Measurements from ENCODE around the gene NCOA3. TPM values are rescaled to one million over a fixed set of nuclear protein-coding genes. Genes with fewer than 3 reads are reported as not detected.

Gene NCOA3
- total and polyA plus RNA-seq, 2 experiments from 2014 or later: 6.7 to 25.8 TPM

DNA sequence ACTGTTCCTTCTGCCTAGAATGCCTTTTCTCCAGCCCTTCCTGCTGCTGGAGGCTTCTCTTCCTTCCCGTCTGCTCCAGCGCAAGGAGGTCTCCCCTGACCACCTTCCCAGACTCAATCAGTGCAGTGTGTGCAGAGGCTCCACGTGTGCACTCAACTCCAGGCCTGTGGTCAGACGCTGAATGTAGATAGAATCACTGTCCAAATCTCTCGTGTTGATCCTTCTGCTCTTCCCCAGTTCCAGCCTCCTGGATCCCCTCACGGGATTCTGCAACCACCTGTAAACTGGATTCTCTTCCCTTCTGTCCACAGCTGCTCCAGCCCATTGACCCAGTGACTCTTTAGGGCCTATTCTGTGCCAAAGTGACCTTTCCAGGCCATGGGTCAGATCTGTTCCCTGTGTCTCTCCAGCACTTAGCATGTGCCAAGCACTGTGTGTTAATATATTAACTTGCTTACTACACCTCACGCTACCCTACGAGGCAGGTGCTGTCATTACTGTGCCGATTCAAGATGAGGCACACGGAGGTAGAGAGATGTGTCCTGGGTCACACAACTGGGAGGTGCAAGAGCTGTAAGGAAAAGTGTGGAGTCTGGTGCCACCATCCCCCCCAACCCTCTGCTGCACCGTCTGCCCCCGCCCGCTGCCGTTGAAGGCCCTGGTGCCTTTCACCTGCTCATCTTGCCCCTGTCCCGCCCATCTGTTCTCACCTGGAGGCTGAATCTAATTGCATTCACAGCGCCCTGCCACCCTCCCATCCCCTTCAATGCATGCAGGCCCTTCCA lies 171.4 kb downstream of the NCOA3 start:
- no peak overlapping the region for H2AFZ ChIP-seq
- H3K9me2 ChIP-seq (ENCODE audit: insufficient read depth): no peaks in the 10 kb centered on the region
- no peaks in the 10 kb centered on the region for H3K36me3 ChIP-seq (ENCODE audit: insufficient read depth)
- DNase-seq (ENCODE audit: low spot score) (no peak), ATAC-seq (no peak)
- peaks cover 5% of the 10 kb centered on the region; the same call in 1 of the 2 replicates for H3K4me1 ChIP-seq (ENCODE audit: insufficient read depth)
- H3K27me3 ChIP-seq (ENCODE audit: insufficient read depth): no peaks in the 10 kb centered on the region
- no peak overlapping the region for H3K27ac ChIP-seq (ENCODE audit: low read depth)
- H3K4me2 ChIP-seq: no peak overlapping the region
- H3K9me3 Mint-ChIP-seq: no peaks in the 10 kb centered on the region; the same call in 2 of the 3 replicates
- H3K36me3 Mint-ChIP-seq (ENCODE audit: low read depth): no peaks in the 10 kb centered on the region; the same call in 2 of the 3 replicates
- no peaks in the 10 kb centered on the region for H3F3A ChIP-seq (replicated peaks; ENCODE audit: low read depth)
- H3K4me1 Mint-ChIP-seq: peaks cover 18% of the 10 kb centered on the region
- TF ChIP-seq ZNF331 (CRISPR knock-in tag; IDR thresholded peaks at IDR 0.05; ENCODE audit: low read depth) (no peak), JUNB (IDR thresholded peaks at IDR 0.05; ENCODE audit: unreplicated experiment) (no peak), REST (IDR thresholded peaks at IDR 0.05; ENCODE audit: unreplicated experiment) (no peak), EZH2 (IDR thresholded peaks at IDR 0.05; ENCODE audit: low read depth, unreplicated experiment) (no peak), NANOG (IDR thresholded peaks at IDR 0.05; ENCODE audit: borderline replicate concordance) (no peak), ZNF114 (CRISPR knock-in tag; IDR thresholded peaks at IDR 0.05) (no peak), CREB1 (CRISPR knock-in tag; IDR thresholded peaks at IDR 0.05; ENCODE audit: low read depth) (no peak), POLR2AphosphoS5 (IDR thresholded peaks at IDR 0.05; ENCODE audit: low read depth) (no peak), EZH2phosphoT487 (IDR thresholded peaks at IDR 0.05; ENCODE audit: unreplicated experiment) (no peak), CTCF (conservative IDR thresholded peaks at IDR 0.05; ENCODE audit: low read depth in 2 of 2) (no peak), STAT1 (IDR thresholded peaks at IDR 0.05; ENCODE audit: unreplicated experiment) (no peak)
- TF ChIP-seq, protein P1, sequence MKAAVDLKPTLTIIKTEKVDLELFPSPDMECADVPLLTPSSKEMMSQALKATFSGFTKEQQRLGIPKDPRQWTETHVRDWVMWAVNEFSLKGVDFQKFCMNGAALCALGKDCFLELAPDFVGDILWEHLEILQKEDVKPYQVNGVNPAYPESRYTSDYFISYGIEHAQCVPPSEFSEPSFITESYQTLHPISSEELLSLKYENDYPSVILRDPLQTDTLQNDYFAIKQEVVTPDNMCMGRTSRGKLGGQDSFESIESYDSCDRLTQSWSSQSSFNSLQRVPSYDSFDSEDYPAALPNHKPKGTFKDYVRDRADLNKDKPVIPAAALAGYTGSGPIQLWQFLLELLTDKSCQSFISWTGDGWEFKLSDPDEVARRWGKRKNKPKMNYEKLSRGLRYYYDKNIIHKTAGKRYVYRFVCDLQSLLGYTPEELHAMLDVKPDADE (IDR thresholded peaks at IDR 0.05): no peak
- TF ChIP-seq, protein P2, sequence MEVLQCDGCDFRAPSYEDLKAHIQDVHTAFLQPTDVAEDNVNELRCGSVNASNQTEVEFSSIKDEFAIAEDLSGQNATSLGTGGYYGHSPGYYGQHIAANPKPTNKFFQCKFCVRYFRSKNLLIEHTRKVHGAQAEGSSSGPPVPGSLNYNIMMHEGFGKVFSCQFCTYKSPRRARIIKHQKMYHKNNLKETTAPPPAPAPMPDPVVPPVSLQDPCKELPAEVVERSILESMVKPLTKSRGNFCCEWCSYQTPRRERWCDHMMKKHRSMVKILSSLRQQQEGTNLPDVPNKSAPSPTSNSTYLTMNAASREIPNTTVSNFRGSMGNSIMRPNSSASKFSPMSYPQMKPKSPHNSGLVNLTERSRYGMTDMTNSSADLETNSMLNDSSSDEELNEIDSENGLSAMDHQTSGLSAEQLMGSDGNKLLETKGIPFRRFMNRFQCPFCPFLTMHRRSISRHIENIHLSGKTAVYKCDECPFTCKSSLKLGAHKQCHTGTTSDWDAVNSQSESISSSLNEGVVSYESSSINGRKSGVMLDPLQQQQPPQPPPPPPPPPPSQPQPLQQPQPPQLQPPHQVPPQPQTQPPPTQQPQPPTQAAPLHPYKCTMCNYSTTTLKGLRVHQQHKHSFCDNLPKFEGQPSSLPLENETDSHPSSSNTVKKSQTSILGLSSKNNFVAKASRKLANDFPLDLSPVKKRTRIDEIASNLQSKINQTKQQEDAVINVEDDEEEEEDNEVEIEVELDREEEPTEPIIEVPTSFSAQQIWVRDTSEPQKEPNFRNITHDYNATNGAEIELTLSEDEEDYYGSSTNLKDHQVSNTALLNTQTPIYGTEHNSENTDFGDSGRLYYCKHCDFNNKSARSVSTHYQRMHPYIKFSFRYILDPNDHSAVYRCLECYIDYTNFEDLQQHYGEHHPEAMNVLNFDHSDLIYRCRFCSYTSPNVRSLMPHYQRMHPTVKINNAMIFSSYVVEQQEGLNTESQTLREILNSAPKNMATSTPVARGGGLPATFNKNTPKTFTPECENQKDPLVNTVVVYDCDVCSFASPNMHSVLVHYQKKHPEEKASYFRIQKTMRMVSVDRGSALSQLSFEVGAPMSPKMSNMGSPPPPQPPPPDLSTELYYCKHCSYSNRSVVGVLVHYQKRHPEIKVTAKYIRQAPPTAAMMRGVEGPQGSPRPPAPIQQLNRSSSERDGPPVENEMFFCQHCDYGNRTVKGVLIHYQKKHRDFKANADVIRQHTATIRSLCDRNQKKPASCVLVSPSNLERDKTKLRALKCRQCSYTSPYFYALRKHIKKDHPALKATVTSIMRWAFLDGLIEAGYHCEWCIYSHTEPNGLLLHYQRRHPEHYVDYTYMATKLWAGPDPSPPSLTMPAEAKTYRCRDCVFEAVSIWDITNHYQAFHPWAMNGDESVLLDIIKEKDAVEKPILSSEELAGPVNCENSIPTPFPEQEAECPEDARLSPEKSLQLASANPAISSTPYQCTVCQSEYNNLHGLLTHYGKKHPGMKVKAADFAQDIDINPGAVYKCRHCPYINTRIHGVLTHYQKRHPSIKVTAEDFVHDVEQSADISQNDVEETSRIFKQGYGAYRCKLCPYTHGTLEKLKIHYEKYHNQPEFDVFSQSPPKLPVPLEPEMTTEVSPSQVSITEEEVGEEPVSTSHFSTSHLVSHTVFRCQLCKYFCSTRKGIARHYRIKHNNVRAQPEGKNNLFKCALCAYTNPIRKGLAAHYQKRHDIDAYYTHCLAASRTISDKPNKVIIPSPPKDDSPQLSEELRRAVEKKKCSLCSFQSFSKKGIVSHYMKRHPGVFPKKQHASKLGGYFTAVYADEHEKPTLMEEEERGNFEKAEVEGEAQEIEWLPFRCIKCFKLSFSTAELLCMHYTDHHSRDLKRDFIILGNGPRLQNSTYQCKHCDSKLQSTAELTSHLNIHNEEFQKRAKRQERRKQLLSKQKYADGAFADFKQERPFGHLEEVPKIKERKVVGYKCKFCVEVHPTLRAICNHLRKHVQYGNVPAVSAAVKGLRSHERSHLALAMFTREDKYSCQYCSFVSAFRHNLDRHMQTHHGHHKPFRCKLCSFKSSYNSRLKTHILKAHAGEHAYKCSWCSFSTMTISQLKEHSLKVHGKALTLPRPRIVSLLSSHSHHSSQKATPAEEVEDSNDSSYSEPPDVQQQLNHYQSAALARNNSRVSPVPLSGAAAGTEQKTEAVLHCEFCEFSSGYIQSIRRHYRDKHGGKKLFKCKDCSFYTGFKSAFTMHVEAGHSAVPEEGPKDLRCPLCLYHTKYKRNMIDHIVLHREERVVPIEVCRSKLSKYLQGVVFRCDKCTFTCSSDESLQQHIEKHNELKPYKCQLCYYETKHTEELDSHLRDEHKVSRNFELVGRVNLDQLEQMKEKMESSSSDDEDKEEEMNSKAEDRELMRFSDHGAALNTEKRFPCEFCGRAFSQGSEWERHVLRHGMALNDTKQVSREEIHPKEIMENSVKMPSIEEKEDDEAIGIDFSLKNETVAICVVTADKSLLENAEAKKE (CRISPR knock-in tag; IDR thresholded peaks at IDR 0.05): no peak
- no peak overlapping the region for H3K27ac Mint-ChIP-seq
- H4K20me1 ChIP-seq (replicated peaks; ENCODE audit: insufficient read depth): no peaks in the 10 kb centered on the region; the same call in 1 of the 2 replicates
- no peak overlapping the region for H3K4me3 Mint-ChIP-seq
- peaks cover 3% of the 10 kb centered on the region for H3K27me3 Mint-ChIP-seq (ENCODE audit: insufficient read depth, low read depth, poor library complexity)
- no peak overlapping the region for H3K4me3 ChIP-seq
- H3K79me2 ChIP-seq (replicated peaks; ENCODE audit: insufficient read depth): no peaks in the 10 kb centered on the region

Measured in GM23338 (cell line).